Left ventricle myocardium inferior (tissue), 1 donor: Measurements from ENCODE around the gene KPNB1. TPM values are rescaled to one million over a fixed set of nuclear protein-coding genes. Genes with fewer than 3 reads are reported as not detected.

Experiments used
- DNase-seq: peaks from one replicate; pipeline ENCODE4 v3.0.0-alpha.2; 2020
- H3K27ac ChIP-seq: fragments of 200-600 bp; replicated peaks from 2 replicates; pipeline ENCODE4 v1.8.0; 2021
- H3K27me3 ChIP-seq: fragments of 200-600 bp; 2 replicates; pipeline ENCODE4 v1.8.0; 2021; ENCODE audit warnings: low read depth
- H3K36me3 ChIP-seq: fragments of 200-600 bp; 2 replicates; pipeline ENCODE4 v1.8.0; 2021
- H3K4me1 ChIP-seq: fragments of 200-600 bp; 2 replicates; pipeline ENCODE4 v1.8.0; 2021
- H3K4me3 ChIP-seq: fragments of 200-600 bp; 2 replicates; pipeline ENCODE4 v1.8.0; 2021; ENCODE audit warnings: mild to moderate bottlenecking, moderate library complexity
- H3K9me3 ChIP-seq: fragments of 200-600 bp; replicated peaks from 2 replicates; pipeline ENCODE4 v1.8.0; 2021
- CTCF ChIP-seq: fragments of 200-600 bp; IDR thresholded peaks from 2 replicates; pipeline ENCODE4 v1.8.0; 2021; ENCODE audit warnings: antibody characterized with exemption, mild to moderate bottlenecking, borderline replicate concordance
- intact Hi-C: fragments of 100-400 bp; cut with micrococcal nuclease; formaldehyde crosslinking; loops from one replicate; pipeline ENCODE4 v1.11.0; 2022
- total RNA-seq: library from RNA; stranded (reverse); fragmentation: NEBNext Ultra II Directional; extraction: Animal tissue kit (Norgen Biotek cat#: 25700); gene quantifications from one replicate; pipeline ENCODE4 v1.2.1, GENCODE V29; 2021
- donor health status: DM: no; HTN: yes; CAD: no; lungs with severe emphysema.

KPNB1 gene
- total RNA-seq, 1 donor from 2014 or later: 173 TPM

- no peak for DNase-seq
- H3K9me3 ChIP-seq: no peaks in the 10 kb centered on the region
- peaks cover 18% of the 10 kb centered on the region for H3K4me1 ChIP-seq
- H3K36me3 ChIP-seq: no peaks in the 10 kb centered on the region
- intact Hi-C loops: no loop called here
- no peaks in the 10 kb centered on the region for H3K27me3 ChIP-seq
- H3K27ac ChIP-seq: no peak overlapping the region
- no peak overlapping the region for H3K4me3 ChIP-seq
- TF ChIP-seq CTCF: no peak
Observed at GRCh38 chr17:47644324-47644723, 5.4 kb upstream of the KPNB1 start.

- Histone ChIP-seq H3K4me3 (peak overlapping the region; percentile 97), H3K36me3 (peaks cover 36% of the 10 kb centered on the region), H3K9me3 (no peaks in the 10 kb centered on the region), H3K27ac (peak overlapping the region; percentile 97), H3K4me1 (peaks cover 62% of the 10 kb centered on the region), H3K27me3 (no peaks in the 10 kb centered on the region)
- intact Hi-C loops: no loop called here
- no peak for DNase-seq
- TF ChIP-seq CTCF: no peak
Observed at GRCh38 chr17:47649972-47650524, 329 bp downstream of the KPNB1 start.

GRCh38 chr17:47650525-47651522 is 1.1 kb downstream of the KPNB1 start:
- H3K4me1 ChIP-seq: peaks cover 70% of the 10 kb centered on the region
- intact Hi-C loops: no loop called here
- peaks cover 43% of the 10 kb centered on the region for H3K36me3 ChIP-seq
- peak; percentile 96 for DNase-seq
- no peaks in the 10 kb centered on the region for H3K9me3 ChIP-seq
- H3K4me3 ChIP-seq: peak overlapping the region; percentile 97
- H3K27ac ChIP-seq: peak overlapping the region; percentile 97
- TF ChIP-seq CTCF: no peak
- H3K27me3 ChIP-seq: no peaks in the 10 kb centered on the region

- intact Hi-C loops: no loop called here
- Histone ChIP-seq H3K9me3 (no peaks in the 10 kb centered on the region), H3K36me3 (peaks cover 52% of the 10 kb centered on the region), H3K4me3 (no peak overlapping the region), H3K4me1 (peaks cover 79% of the 10 kb centered on the region), H3K27me3 (no peaks in the 10 kb centered on the region), H3K27ac (peak overlapping the region; percentile 97)
- DNase-seq: no peak
- TF ChIP-seq CTCF: no peak
Observed at GRCh38 chr17:47651704-47652103, 2.0 kb downstream of the KPNB1 start.

- H3K27me3 ChIP-seq: no peaks in the 10 kb centered on the region
- no peaks in the 10 kb centered on the region for H3K9me3 ChIP-seq
- no peak overlapping the region for H3K27ac ChIP-seq
- H3K4me3 ChIP-seq: no peak overlapping the region
- H3K36me3 ChIP-seq: peaks cover 61% of the 10 kb centered on the region
- TF ChIP-seq CTCF: no peak
- H3K4me1 ChIP-seq: peaks cover 80% of the 10 kb centered on the region
- intact Hi-C loops: no loop called here
- DNase-seq: no peak
Observed at GRCh38 chr17:47652570-47652969, 2.9 kb downstream of the KPNB1 start.
